HG03280 (cell line): ENCODE measurements around the gene LCA5L.

Source experiments
- ATAC-seq: cut with Tn5 transposase; IDR thresholded peaks from one replicate; pipeline ENCODE4 v1.9.1; 2021; ENCODE audit warnings: mild to moderate bottlenecking, moderate library complexity; ENCODE audit not compliant: unreplicated experiment

Gene LCA5L

DNA sequence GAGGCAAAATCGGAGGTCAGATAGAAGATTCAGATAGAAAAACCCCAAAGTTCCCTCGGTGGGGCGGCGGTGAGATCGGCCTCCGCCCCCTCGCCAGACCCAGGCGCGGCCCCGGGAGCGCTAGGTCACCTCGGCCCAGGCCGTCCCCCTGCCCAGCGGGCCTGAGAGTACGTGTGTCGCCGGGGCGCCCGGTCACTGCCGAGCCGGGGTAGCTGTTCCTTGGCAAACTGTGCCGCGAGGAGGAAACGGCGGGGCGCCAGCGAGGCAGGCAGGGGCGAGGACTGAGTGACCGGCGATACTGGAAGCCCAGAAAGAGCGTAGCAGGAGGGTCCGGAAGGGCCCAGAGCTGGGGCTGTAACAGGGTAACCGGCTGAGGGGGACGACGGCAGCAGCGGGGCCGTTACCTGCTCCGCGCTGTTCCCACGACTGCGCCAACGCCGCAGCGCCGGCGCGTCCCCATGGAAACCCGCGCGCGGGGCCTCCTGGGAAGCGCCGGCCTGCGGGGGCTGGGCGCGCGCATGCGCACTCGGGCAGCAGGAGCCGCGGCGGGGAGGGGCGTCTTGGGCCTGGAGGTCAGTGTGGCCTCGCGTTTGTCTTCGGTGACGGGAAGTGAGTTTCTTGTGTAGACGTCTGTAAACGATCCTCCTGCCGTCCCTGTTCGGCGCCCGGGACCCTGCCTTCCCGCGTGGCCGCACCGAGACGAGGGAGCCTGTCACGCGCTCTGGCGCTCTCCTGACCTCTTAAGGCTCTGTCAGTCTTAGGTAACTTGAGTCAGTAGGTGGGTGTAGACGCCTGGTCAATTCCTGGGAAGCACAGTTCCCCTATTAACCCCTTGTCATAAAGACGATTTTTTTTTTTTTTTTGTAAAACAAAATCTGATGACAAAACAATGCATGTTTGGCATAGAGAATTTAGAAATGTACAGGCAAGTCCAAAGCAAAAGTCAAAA, at the start of gene LCA5L:
Gene LCA5L, minus strand, starts transcription at position 458 of the 949 bp plus-strand sequence. CDS start 17,285 bp downstream, outside the sequence.
- ATAC-seq, result peak; percentile 88

DNA sequence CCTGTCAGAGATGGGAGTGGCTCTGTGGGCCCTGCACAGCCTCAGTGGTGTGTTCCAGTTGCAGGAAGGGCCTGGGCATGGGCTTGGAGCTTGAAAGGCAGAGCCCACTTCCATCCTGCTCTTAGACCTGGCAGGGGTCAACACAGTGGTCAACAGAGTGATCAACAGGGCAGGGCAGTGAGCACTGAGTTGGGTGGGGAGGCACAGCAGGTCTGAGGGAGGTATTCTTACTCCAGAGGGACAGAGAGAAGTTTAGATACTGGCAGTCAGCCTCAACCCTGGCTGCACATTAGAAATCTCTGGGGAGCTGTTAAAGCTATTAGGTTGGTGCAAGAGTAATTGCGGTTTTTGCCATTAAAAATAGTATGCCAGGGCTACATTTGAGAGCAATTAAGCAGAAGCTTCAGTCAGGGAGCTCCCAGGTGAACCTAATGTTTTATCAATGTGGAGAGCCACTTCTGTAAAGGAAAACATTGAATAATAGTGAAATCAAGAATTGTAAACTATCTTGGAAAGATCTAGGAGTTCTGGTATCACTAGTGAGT, 43.9 kb upstream of the LCA5L start:
- no peak for ATAC-seq

DNA sequence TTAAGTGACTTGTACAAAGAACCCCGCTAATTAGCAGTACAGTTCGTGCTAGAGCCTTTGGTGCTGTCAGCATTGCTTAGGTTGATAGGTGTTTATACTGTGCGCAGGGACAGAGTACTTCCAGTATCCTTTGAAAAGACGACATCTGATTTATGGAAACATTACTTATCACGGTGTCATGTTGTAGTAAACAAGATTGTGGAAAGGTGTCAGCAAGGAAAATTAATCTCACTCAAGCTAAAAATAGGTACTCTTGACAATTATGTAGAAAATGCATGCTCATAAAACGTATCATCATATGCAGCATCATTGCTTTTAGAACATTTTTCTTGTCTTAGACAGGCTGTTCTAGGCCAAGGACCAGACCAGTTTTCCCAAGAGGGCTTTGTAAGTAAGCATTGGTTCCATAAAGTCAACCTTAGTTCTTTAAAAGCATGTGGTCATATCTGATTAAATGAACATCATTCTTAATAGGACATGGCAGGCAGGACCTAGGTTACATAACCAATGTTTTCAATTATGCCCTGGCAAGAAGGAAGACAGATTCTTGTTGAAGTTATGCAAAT, 39.2 kb upstream of the LCA5L start:
- no peak for ATAC-seq

DNA sequence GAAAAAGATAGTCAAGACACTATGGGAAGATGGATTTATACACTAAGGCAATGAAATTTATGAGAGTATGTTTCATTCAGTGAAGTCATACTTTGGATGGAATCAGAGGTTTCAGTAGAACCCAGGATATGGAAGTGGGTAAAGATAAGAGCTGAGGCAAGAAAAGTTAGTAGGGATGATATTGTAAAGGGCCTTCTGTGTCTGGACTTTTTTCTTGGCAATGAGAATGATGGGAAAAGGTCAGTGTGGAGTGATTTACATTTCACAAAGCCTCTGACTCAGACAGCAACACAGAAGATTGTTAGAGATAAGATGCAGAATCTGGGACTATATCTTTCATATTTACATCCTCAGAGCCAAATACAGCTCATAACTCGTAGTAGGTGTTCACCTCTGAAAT, 38.3 kb upstream of the LCA5L start:
- no peak for ATAC-seq

DNA sequence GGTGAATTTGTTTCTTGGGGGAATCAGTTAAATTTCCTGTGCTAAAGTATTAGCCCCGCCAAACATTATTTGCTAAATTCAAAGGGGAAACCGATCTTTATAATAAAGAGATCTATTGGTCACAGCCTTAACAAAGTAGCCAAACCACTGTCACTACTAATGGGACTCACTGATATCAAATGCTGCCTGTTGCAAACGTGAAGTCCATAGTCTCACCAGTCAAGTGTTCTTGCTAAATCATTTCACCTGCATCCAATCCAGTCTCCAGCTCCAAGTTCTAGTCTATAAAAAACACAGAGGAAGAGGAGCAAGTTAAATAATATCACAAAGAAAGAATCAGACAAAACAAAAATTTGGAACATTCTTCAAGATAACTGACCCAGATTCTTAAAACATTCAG, 36.3 kb upstream of the LCA5L start:
- no peak for ATAC-seq

DNA sequence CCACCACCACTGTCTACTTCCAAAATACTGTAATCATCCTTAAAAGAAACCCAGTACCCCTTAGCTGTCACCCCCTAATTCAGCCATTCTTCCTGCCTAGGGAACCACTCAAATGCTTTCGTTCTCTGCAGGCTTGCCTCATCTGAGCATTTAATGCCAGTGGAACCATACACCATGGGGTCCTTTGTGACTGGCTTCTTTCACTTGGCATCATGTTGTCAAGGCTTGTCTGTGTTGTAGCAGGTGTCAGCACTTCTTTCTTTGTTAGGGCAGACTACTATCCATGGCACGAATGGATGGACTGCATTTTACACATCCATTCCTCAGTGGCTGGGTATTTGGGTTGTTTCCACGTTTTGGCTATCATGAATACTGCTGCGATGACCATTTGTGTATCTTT, 34.7 kb upstream of the LCA5L start:
- no peak for ATAC-seq

DNA sequence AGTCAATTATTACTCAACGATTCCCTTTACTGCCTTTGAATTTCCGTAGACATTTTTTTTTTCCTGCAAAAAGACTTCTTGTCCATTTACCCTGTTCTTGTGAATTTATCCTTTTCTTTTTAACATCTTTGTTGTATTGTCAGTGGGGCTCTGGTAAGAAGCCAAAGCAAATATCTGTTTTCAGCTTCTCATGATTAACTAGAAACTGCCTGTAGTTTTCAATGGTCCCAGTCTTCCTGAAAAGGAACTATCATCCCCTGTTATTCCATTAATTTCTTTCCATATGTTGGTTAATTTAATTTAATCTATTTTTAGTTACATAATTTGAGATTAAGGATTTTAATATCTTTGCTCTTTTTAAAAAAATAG, 34.2 kb upstream of the LCA5L start:
- no peak for ATAC-seq

DNA sequence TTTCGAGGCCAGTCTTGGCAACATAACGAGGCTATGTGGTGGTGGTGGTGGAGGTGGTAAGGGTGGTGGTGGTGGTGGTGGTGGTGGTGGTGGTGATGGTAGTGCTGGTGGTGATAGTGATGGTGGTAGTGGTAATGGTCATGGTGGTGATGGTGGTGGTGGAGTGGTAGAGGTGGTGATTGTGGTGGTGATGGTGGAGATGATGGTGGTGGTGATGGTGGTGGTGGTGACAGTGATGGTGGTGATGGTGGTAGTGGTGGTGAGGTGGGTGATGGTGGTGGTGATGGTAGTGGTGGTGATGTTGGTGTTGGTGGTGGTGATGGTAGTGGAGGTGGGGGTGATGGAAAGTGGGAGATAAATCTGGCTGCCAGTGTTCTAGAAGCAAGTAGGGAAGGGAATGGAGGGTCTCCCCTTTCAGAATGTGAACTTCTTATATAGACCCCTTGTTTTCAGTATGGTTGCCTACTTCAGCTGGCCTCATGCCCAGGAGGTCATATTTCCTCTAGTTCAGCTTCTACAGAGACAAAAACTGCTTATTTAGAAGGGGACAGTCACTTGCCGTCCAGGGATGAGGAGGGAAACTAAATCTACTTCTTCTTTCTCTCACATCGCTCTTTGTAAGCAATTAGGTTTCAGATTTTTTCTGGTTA, 33.7 kb upstream of the LCA5L start:
- ATAC-seq, result no peak

DNA sequence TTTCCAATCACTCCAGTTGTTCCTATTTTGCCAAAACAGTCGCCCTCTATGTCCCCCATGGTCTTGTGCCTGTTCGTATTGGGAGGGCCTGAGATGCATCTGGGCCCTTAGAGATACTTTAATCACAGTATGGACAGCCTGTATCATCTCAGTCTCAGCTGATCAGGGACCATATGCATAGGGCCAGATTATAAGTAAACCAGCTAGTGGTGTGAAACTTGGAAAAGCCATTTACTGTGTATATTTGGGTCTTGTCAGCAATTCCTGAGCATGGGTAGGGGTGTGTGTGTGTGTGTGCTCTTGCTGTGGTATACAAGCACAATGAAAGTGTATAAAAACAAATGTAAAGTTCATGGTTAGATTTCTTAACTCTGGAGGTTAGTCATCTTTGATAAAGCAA, 29.0 kb upstream of the LCA5L start:
- no peak for ATAC-seq

DNA sequence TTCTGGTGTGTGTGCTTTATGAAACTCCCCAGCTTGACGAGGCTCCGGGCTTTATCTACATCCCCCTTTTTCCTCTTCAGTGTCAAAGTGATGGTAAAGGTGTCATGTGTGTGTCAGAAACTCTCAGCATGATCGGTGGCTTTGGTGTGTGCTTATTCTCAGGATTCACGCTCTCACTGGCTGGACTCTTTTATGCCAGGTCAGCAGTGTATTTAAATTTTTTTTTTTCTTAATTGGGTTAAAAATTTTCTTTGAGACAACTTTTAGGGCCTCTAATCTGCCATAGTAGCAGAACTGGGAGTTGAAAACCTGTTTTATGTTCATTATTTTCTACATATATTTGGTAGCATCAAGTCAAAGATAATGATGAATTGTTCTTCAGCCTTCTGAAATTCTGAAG, 27.2 kb upstream of the LCA5L start:
- no peak for ATAC-seq

DNA sequence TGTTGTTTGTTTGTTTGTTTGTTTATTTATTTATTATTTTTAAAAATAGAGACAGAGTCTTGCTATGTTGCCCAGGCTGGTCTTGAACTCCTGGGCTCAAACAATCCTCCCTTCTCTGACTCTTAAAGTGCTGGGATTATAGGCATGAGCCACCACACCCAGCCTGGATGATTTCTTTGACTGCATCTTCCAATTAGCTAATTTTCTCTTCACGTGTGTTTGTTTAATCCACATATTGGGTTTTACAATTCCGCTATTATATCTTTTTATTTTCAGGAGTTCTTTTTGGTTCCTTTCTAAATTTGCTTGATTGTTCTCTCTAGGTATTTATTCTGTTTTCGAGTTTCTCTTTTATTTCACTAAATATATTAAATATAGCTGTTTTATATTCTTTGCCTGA, 26.0 kb upstream of the LCA5L start:
- ATAC-seq, result no peak

DNA sequence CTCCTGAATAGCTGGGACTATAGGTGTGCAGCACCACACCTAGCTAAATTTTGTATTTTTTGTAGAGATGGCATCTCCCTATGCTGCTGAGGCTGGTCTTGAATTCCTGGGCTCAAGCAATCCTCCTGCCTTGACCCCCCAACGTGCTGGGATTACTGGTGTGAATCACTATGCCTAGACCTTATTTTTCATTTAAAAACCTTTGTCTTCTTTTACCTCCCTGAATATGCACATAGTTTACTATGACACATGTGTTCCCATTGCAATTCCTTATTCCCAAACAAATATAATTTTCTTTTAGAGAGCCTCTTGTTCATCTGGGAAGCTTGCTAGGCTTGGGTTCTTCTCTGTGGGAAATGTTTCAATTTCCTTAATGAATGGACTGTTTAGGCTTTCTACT, 23.0 kb upstream of the LCA5L start:
- ATAC-seq, result no peak

DNA sequence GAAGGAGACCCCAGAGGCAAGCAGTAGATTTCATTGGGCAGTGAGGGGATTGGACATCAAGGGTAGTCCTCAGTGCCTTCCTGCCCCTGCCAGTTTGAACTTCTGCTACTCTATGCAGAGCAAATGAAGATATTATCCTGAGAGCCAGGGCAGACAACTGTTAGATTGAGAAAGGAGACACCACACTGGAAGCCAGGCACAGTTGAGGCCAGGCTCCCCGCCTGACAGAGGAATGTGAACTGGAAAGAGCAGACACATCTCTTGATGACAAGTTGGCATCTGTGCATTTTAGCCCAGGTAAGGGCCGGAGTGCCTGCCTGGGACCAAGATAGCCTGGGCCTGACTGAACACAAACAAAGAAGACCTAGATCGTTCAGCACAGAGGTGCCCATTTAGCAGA, 22.2 kb upstream of the LCA5L start:
- ATAC-seq, result no peak

DNA sequence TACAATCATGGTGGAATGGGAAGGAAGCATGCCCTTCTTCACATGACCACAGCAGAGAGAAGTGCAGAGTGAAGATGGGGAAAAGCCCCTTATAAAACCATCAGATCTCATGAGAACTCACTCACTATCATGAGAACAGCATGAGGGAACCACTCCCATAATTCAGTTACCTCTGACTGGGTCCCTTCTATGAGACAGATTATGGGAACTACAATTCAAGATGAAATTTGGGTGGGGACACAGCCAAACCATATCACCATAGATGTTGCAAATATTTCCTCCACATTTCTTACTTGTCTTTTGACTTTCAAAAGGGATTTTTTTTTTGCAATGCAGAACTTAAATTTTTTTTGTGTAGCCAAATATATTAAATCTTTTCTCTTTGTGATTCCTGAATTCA, 21.0 kb upstream of the LCA5L start:
- no peak for ATAC-seq

DNA sequence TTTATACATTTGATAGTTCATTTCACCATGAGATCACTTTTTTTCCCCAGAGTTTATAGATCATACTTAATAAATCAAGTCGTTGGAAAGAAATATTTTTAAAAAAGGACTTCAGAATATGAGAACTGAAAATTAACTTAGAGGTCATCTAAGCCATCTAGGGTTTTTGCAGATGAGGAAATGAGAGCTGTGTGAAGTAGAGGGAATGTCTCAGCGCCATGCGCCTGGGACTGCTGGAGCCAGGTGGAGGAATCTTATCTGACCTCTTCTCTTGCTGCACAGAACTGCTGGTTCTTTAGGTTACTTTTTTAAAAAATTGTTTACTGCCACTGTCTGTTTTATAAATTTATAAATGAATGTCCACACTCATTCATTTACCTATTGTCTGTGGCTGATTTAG, 17.7 kb upstream of the LCA5L start:
- no peak for ATAC-seq

DNA sequence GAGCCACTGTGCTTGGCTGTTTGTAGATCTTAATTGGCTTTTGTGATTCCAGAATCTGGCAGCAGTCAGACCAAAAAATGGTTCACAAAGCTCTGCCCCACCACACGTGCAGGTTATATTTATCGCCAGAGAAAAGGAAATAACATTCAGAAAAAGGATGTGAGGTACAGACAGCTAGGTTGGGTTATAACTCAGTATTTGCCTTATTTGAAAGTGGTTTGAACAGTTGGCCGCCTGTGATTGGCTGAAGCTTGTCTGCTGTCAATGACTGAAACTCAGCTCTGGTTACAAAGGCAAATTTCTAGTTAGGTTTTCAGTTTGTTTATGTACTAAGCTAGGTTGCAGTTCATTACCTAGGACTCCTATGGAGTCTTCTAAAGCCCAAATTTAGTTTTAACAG, 15.8 kb upstream of the LCA5L start:
- ATAC-seq, result no peak

DNA sequence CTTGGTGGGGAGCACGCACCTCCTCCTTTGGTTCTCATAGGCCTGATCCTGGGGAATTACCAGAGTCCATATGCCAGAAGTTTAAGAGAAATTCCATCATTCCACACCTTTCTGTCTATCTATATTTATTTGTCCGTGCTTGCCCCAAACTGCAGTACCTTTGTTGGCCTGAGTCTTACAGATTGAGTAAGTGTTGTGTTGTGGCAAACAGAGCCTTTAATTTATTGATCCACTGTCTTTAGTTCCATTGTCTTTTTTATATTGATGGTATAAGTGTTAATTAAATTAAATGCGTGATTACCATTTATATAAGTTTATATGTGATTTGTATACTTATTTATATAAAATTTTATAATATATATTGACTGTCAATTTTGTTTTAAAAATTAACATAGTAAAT, 11.1 kb upstream of the LCA5L start:
- ATAC-seq, result no peak

DNA sequence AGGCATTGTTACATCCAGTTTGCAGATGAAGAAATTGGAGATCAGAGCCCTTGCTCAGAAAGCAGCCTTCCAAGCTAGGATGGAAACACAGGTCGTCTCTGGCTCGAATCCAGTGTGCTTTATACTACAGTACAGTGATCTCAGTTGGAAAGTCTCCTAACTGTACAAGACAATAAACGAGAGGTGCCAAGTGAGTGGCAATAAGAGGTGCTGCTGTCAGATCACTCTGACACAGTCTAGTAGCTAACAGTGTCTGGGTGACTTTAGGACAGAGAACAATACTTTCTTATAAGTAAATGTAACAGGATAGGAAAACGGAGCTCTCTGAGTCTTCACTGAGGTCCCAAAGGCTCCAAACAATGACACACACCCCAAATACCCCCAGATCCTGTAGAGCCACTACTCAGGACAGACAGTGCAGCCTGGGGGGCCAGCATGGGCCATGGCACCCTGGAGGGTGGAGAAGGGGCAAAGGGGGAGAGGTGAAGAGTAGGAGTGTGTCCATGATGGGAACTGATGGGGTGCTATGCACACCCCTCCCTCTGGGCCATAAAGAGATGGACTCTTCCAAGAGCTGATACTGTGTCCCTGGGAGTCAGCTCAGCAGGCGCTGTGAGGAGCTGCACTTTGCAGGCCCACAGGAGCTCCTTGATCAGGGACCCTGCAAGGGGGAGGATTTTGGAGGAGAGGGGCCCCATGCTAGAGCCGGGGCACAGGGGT, 9.5 kb upstream of the LCA5L start:
- ATAC-seq, result no peak

DNA sequence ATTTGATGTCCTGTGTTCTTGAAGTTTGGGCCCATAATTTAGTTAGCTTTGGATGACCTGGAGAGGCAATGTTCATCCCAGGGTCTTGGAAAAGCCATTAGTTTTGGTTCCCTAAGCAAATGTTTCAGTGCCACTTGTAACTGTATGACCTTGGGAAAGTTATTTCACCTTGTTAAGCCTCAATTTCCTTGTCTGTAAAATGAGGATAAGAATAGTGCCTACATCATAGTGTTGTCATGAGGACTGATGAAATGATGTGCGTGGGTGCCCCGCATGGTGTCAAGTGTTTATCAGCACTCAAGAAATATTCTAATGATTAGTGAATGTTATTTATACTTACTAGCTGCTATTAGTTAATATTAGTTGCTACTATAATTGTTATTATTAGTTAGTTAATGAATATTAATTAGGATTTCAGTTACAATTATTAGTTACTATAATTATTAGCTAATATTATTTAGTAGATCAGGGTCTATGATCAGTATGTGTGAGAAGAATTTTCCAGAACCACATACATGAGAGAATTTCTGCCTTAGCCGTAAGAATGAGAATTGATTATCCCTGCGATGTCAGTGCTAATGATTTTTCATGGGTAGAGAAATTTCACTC, 8.1 kb upstream of the LCA5L start:
- no peak for ATAC-seq

DNA sequence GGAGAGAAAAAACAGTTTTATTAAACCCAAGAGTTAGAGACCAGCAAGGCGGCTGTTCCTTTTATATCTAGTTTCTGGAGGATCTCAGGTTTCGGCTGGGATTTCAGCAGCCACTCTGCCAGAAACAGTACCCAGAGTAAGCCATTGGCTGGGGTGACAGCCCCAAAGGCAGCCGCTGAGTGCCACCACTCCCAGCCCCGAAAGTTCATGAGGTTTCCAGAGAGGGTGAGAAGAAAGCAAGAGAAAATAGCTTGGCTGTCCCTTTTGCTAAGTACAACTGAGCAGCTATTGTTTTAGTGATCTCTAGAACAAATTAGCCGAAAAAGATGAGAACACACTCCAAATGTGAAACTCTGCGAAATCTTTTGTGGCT, 7.4 kb upstream of the LCA5L start:
- ATAC-seq, result no peak
